H9 (cell line): ENCODE measurements around the gene DLG1. TPM values are rescaled to one million over a fixed set of nuclear protein-coding genes. Genes with fewer than 3 reads are reported as not detected.

Experiments used
- DNase-seq: peaks from one replicate; pipeline ENCODE4 v3.0.0-alpha.2; 2017
- H2AFZ ChIP-seq: one replicate; pipeline ENCODE4 v1.6.1; 2013; ENCODE audit warnings: mild to moderate bottlenecking, low read length, control low read depth, moderate library complexity
- H2AK5ac ChIP-seq: 2 replicates; pipeline ENCODE4 v1.6.1; 2013; ENCODE audit warnings: low read length, control low read depth, mixed read lengths; ENCODE audit not compliant: insufficient read length
- H2BK120ac ChIP-seq: one replicate; pipeline ENCODE4 v1.6.1; 2013; ENCODE audit warnings: low read depth, mild to moderate bottlenecking, low read length, control low read depth, inconsistent platforms; ENCODE audit not compliant: poor library complexity, severe bottlenecking
- H2BK12ac ChIP-seq: 2 replicates; pipeline ENCODE4 v1.6.1; 2013; ENCODE audit warnings: low read length, control low read depth, mixed read lengths, low read depth; ENCODE audit not compliant: insufficient read length
- H2BK15ac ChIP-seq: 2 replicates; pipeline ENCODE4 v1.6.1; 2013; ENCODE audit warnings: low read depth, low read length, control low read depth
- H2BK20ac ChIP-seq: one replicate; pipeline ENCODE4 v1.6.1; 2013; ENCODE audit warnings: low read depth, mild to moderate bottlenecking, low read length, control low read depth, inconsistent platforms; ENCODE audit not compliant: poor library complexity, severe bottlenecking
- H2BK5ac ChIP-seq: 2 replicates; pipeline ENCODE4 v1.6.1; 2013; ENCODE audit warnings: low read length, control low read depth, mixed read lengths; ENCODE audit not compliant: insufficient read length
- H3K14ac ChIP-seq: 2 replicates; pipeline ENCODE4 v1.6.1; 2013; ENCODE audit warnings: low read length, control low read depth; ENCODE audit not compliant: insufficient read depth
- H3K18ac ChIP-seq: 2 replicates; pipeline ENCODE4 v1.6.1; 2013; ENCODE audit warnings: low read depth, mild to moderate bottlenecking, mixed read lengths, low read length, control low read depth; ENCODE audit not compliant: insufficient read length
- H3K23ac ChIP-seq: 2 replicates; pipeline ENCODE4 v1.6.1; 2013; ENCODE audit warnings: low read length, control low read depth, mixed read lengths, low read depth; ENCODE audit not compliant: insufficient read length
- H3K23me2 ChIP-seq: 2 replicates; pipeline ENCODE4 v1.6.1; 2013; ENCODE audit warnings: low read depth, mild to moderate bottlenecking, mixed read lengths, low read length, control low read depth; ENCODE audit not compliant: insufficient read length, poor library complexity, severe bottlenecking
- H3K27ac ChIP-seq: 2 replicates; pipeline ENCODE4 v1.5.1; 2013; ENCODE audit warnings: low read length, control low read depth, mixed read lengths, low read depth; ENCODE audit not compliant: insufficient read length
- H3K27me3 ChIP-seq: 2 replicates; pipeline ENCODE4 v1.6.1; 2013; ENCODE audit warnings: low read length, control low read depth, inconsistent platforms; ENCODE audit not compliant: insufficient read depth
- H3K4ac ChIP-seq: 2 replicates; pipeline ENCODE4 v1.6.1; 2013; ENCODE audit warnings: low read depth, mild to moderate bottlenecking, control low read depth, inconsistent platforms, low read length, moderate library complexity
- H3K4me1 ChIP-seq: 2 replicates; pipeline ENCODE4 v1.6.1; 2013; ENCODE audit warnings: low read length, control low read depth, inconsistent platforms; ENCODE audit not compliant: insufficient read depth
- H3K4me2 ChIP-seq: 2 replicates; pipeline ENCODE4 v1.6.1; 2013; ENCODE audit warnings: low read length, control low read depth, mixed read lengths; ENCODE audit not compliant: insufficient read length, insufficient read depth
- H3K56ac ChIP-seq: 2 replicates; pipeline ENCODE4 v1.6.1; 2013; ENCODE audit warnings: low read depth, mild to moderate bottlenecking, mixed read lengths, low read length, control low read depth; ENCODE audit not compliant: insufficient read length
- H3K79me1 ChIP-seq: 2 replicates; pipeline ENCODE4 v1.6.1; 2013; ENCODE audit warnings: low read depth, mild to moderate bottlenecking, moderate library complexity, low read length, control low read depth, inconsistent platforms; ENCODE audit not compliant: insufficient read depth, poor library complexity, severe bottlenecking
- H3K79me2 ChIP-seq: 2 replicates; pipeline ENCODE4 v1.6.1; 2013; ENCODE audit warnings: low read length, control low read depth, inconsistent platforms; ENCODE audit not compliant: insufficient read depth
- H3K9ac ChIP-seq: 2 replicates; pipeline ENCODE4 v1.6.1; 2013; ENCODE audit warnings: low read length, control low read depth, mixed read lengths; ENCODE audit not compliant: insufficient read length; ENCODE audit errors: extremely low read depth
- H3K9me3 ChIP-seq: one replicate; pipeline ENCODE4 v1.6.1; 2013; ENCODE audit warnings: low read depth, low read length, inconsistent platforms; ENCODE audit not compliant: control insufficient read depth
- H3T11ph ChIP-seq: one replicate; pipeline ENCODE4 v1.6.1; 2013; ENCODE audit warnings: mild to moderate bottlenecking, low read length, control low read depth, inconsistent platforms
- H4K20me1 ChIP-seq: one replicate; pipeline ENCODE4 v1.6.1; 2013; ENCODE audit not compliant: control insufficient read depth, insufficient read length, insufficient read depth
- H4K5ac ChIP-seq: 2 replicates; pipeline ENCODE4 v1.6.1; 2013; ENCODE audit warnings: low read depth, mild to moderate bottlenecking, mixed read lengths, low read length, control low read depth; ENCODE audit not compliant: insufficient read length
- H4K8ac ChIP-seq: replicated peaks from 2 replicates; pipeline ENCODE4 v1.6.1; 2013; ENCODE audit warnings: low read length, control low read depth, mixed read lengths, low read depth; ENCODE audit not compliant: insufficient read length
- H4K91ac ChIP-seq: 2 replicates; pipeline ENCODE4 v1.6.1; 2013; ENCODE audit warnings: low read depth, mild to moderate bottlenecking, moderate library complexity, mixed read lengths, low read length, control low read depth; ENCODE audit not compliant: insufficient read length
- H3K27ac Mint-ChIP-seq, 3 experiments: 2 replicates in 2 of 3; 3 replicates in 1 of 3; pipeline ENCODE4 v1.8.0; 2020 to 2021; ENCODE audit warnings: mixed read lengths in 3 of 3, mild to moderate bottlenecking in 1 of 3, moderate library complexity in 1 of 3
- H3K27me3 Mint-ChIP-seq: 2 replicates; pipeline ENCODE4 v1.8.0; 2021; ENCODE audit warnings: low read depth, mild to moderate bottlenecking, moderate library complexity, mixed read lengths
- H3K36me3 Mint-ChIP-seq, 3 experiments: 2 replicates in 2 of 3; 3 replicates in 1 of 3; pipeline ENCODE4 v1.8.0; 2020 to 2021; ENCODE audit warnings: low read depth in 3 of 3, mixed read lengths in 3 of 3; ENCODE audit not compliant: insufficient read depth in 1 of 3
- H3K4me1 Mint-ChIP-seq, 2 experiments: 2 replicates each; pipeline ENCODE4 v1.8.0; 2020; ENCODE audit warnings: mixed read lengths in 2 of 2
- H3K4me3 Mint-ChIP-seq, 2 experiments: 2 replicates in 1 of 2; 3 replicates in 1 of 2; pipeline ENCODE4 v1.8.0; 2020 to 2021; ENCODE audit warnings: mild to moderate bottlenecking in 2 of 2, mixed read lengths in 2 of 2, moderate library complexity in 1 of 2
- H3K9me3 Mint-ChIP-seq, 2 experiments: 2 replicates in 1 of 2; 3 replicates in 1 of 2; pipeline ENCODE4 v1.8.0; 2020; ENCODE audit warnings: mild to moderate bottlenecking in 2 of 2, mixed read lengths in 2 of 2, moderate library complexity in 1 of 2
- WGBS: extraction: QIAGEN DNeasy Blood & Tissue Kit; methylation state at CpG from one replicate; pipeline ENCODE4 v1.1.7; 2013; ENCODE audit warnings: missing lambda C conversion rate, low lambda C conversion rate, mixed read lengths; ENCODE audit not compliant: insufficient read length; ENCODE audit errors: extremely low coverage; 5-methylcytosine and 5-hydroxymethylcytosine counted together
- total RNA-seq: library from RNA; stranded (reverse); gene quantifications from 2 replicates; pipeline ENCODE4 v1.2.1, GENCODE V29; 2021
- TF ChIP-seq, protein P1 (sequence below): fragments of 200-600 bp; sonication (generic); conservative IDR thresholded peaks from 3 replicates; pipeline ENCODE4 v1.8.0; 2021; ENCODE audit warnings: antibody characterized with exemption, mild to moderate bottlenecking

Gene DLG1
- total RNA-seq, 1 experiment from 2014 or later = 84.1 TPM

DNA sequence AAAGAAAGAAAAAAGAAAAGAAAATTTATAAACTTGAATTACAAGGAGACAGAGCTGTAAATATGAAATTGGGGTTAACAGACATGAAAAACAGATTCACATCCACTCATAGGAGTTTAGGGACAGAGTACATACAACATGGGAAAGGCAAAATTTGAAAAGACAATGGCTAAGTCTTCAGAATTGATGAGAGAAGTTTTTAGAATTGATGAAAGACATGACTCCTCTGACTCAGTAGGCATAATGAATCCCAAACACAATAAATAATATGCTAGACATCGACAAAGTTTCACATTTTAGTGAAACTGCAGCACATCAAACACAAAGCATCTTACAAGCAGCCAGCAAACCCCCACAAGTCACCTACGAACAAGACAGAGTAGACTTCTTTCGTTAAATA, 184.4 kb downstream of the DLG1 start:
- H4K91ac ChIP-seq = no peak overlapping the region
- no peak overlapping the region for H3K23ac ChIP-seq
- no peak overlapping the region for H2BK20ac ChIP-seq
- no peak overlapping the region for H2BK12ac ChIP-seq
- H4K20me1 ChIP-seq = no peaks in the 10 kb centered on the region
- H3K14ac ChIP-seq = no peak overlapping the region
- H3K4me2 ChIP-seq = no peak overlapping the region
- no peaks in the 10 kb centered on the region for H3K9me3 Mint-ChIP-seq
- no CpG with 5 or more reads among the region's 3 CpGs for WGBS
- H4K8ac ChIP-seq = no peak overlapping the region
- no peak overlapping the region for H3K4ac ChIP-seq
- no peak overlapping the region for H2AK5ac ChIP-seq
- no peak overlapping the region for H2BK15ac ChIP-seq
- H2AFZ ChIP-seq = no peak overlapping the region
- no peaks in the 10 kb centered on the region for H3K23me2 ChIP-seq
- no peak overlapping the region for H3K4me3 Mint-ChIP-seq
- H3K79me1 ChIP-seq = no peaks in the 10 kb centered on the region
- no peak overlapping the region for H3T11ph ChIP-seq
- no peaks in the 10 kb centered on the region for H3K4me1 ChIP-seq
- no peak overlapping the region for H3K18ac ChIP-seq
- H3K9me3 ChIP-seq = no peaks in the 10 kb centered on the region
- H3K27me3 Mint-ChIP-seq = no peaks in the 10 kb centered on the region
- no peaks in the 10 kb centered on the region for H3K79me2 ChIP-seq
- H3K56ac ChIP-seq = no peak overlapping the region
- no peak overlapping the region for H2BK120ac ChIP-seq
- TF ChIP-seq, protein P1, sequence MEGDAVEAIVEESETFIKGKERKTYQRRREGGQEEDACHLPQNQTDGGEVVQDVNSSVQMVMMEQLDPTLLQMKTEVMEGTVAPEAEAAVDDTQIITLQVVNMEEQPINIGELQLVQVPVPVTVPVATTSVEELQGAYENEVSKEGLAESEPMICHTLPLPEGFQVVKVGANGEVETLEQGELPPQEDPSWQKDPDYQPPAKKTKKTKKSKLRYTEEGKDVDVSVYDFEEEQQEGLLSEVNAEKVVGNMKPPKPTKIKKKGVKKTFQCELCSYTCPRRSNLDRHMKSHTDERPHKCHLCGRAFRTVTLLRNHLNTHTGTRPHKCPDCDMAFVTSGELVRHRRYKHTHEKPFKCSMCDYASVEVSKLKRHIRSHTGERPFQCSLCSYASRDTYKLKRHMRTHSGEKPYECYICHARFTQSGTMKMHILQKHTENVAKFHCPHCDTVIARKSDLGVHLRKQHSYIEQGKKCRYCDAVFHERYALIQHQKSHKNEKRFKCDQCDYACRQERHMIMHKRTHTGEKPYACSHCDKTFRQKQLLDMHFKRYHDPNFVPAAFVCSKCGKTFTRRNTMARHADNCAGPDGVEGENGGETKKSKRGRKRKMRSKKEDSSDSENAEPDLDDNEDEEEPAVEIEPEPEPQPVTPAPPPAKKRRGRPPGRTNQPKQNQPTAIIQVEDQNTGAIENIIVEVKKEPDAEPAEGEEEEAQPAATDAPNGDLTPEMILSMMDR = no peak
- no peaks in the 10 kb centered on the region for H3K27me3 ChIP-seq
- no peak for DNase-seq
- H3K27ac ChIP-seq = no peak overlapping the region
- no peak overlapping the region for H3K9ac ChIP-seq
- peaks cover 2 to 6% of the 10 kb centered on the region in 2 experiments; a peak in 2 of 4 replicates for H3K4me1 Mint-ChIP-seq
- peaks cover 4 to 35% (median 28%) of the 10 kb centered on the region in 3 experiments; a peak in 5 of 7 replicates for H3K36me3 Mint-ChIP-seq
- no peak overlapping the region for H2BK5ac ChIP-seq
- no peak overlapping the region; a peak in 1 of 7 replicates for H3K27ac Mint-ChIP-seq
- H4K5ac ChIP-seq = no peak overlapping the region
